Measurements from ENCODE around the gene CPN2.

Gene CPN2

GRCh38 chr3:194368918-194369317, 17.8 kb upstream of the CPN2 start:
- H3K4me3 ChIP-seq (ENCODE audit: low read depth, low read length), result no peak overlapping the region
- no peak for TF ChIP-seq CTCF (IDR thresholded peaks at IDR 0.05; ENCODE audit: low read depth, low read length, missing control alignments)
- no peak for DNase-seq (ENCODE audit: low read depth)

- no peak for DNase-seq (ENCODE audit: low read depth)
- no peak for TF ChIP-seq CTCF (IDR thresholded peaks at IDR 0.05; ENCODE audit: low read depth, low read length, missing control alignments)
- H3K4me3 ChIP-seq (ENCODE audit: low read depth, low read length), result no peak overlapping the region
Observed at GRCh38 chr3:194367992-194368841, 17.1 kb upstream of the CPN2 start.

GRCh38 chr3:194365978-194366490, 14.9 kb upstream of the CPN2 start:
- DNase-seq (ENCODE audit: low read depth), result no peak
- TF ChIP-seq CTCF (IDR thresholded peaks at IDR 0.05; ENCODE audit: low read depth, low read length, missing control alignments), result no peak
- H3K4me3 ChIP-seq (ENCODE audit: low read depth, low read length), result no peak overlapping the region

GRCh38 chr3:194365526-194365925, 14.4 kb upstream of the CPN2 start:
- no peak for TF ChIP-seq CTCF (IDR thresholded peaks at IDR 0.05; ENCODE audit: low read depth, low read length, missing control alignments)

GRCh38 chr3:194364652-194365434, 13.7 kb upstream of the CPN2 start:
- no peak overlapping the region for H3K4me3 ChIP-seq (ENCODE audit: low read depth, low read length)
- DNase-seq (ENCODE audit: low read depth), result no peak
- TF ChIP-seq CTCF (IDR thresholded peaks at IDR 0.05; ENCODE audit: low read depth, low read length, missing control alignments), result no peak

More at GRCh38 chr3:194365526-194365925, 14.4 kb upstream of the CPN2 start:
- no peak overlapping the region for H3K4me3 ChIP-seq (ENCODE audit: low read depth, low read length)
- DNase-seq (ENCODE audit: low read depth), result no peak

GRCh38 chr3:194364314-194364651, 13.2 kb upstream of the CPN2 start:
- TF ChIP-seq CTCF (IDR thresholded peaks at IDR 0.05; ENCODE audit: low read depth, low read length, missing control alignments), result no peak
- H3K4me3 ChIP-seq (ENCODE audit: low read depth, low read length), result no peak overlapping the region
- no peak for DNase-seq (ENCODE audit: low read depth)

All from GM12864 (cell line).